Measurements from ENCODE around the gene LFNG. TPM values are rescaled to one million over a fixed set of nuclear protein-coding genes. Genes with fewer than 3 reads are reported as not detected.

LFNG gene
- total RNA-seq, 2 donors from 2014 or later = 16.0 to 47.2 TPM

- H3K36me3 ChIP-seq (ENCODE audit: control insufficient read depth, insufficient read depth, low read length) = no peaks in the 10 kb centered on the region
- TF ChIP-seq CTCF (conservative IDR thresholded peaks at IDR 0.05) = no peak
- Mint-ChIP-seq H3K4me3 (no peak overlapping the region), H3K27me3 (ENCODE audit: insufficient read depth) (peaks cover 15% of the 10 kb centered on the region), H3K27ac (no peak overlapping the region), H3K4me1 (peaks cover 40% of the 10 kb centered on the region), H3K36me3 (ENCODE audit: low read depth) (no peaks in the 10 kb centered on the region), H3K9me3 (no peaks in the 10 kb centered on the region)
- no peak overlapping the region for H3K4me3 ChIP-seq (ENCODE audit: low read length)
- no peak overlapping the region for H3K27ac ChIP-seq (ENCODE audit: low read depth, low read length)
- 91 to 92% methylated on average over 7 to 9 of the region's 9 CpGs for WGBS, 2 experiments (ENCODE audit: insufficient coverage in 1 of 2, insufficient read length in 1 of 2)
- DNase-seq = no peak
- no peaks in the 10 kb centered on the region for H3K9me3 ChIP-seq (ENCODE audit: control insufficient read depth, low read length)
- peaks cover 17% of the 10 kb centered on the region for H3K27me3 ChIP-seq (ENCODE audit: control insufficient read depth, insufficient read depth, low read length, poor library complexity, severe bottlenecking)
- H3K9ac ChIP-seq (ENCODE audit: extremely low read depth, low read length, poor library complexity, severe bottlenecking) = no peak overlapping the region
- peaks cover 15% of the 10 kb centered on the region for H3K4me1 ChIP-seq (ENCODE audit: control insufficient read depth, insufficient read depth, low read length)
Measured at GRCh38 chr7:2514473-2515423, 4.8 kb upstream of the LFNG start.

GRCh38 chr7:2515424-2516193, 4.0 kb upstream of the LFNG start:
- DNase-seq = peak; percentile 52
- H3K4me3 Mint-ChIP-seq = no peak overlapping the region
- no peaks in the 10 kb centered on the region for H3K36me3 ChIP-seq (ENCODE audit: control insufficient read depth, insufficient read depth, low read length)
- H3K9me3 ChIP-seq (ENCODE audit: control insufficient read depth, low read length) = no peaks in the 10 kb centered on the region
- H3K4me1 Mint-ChIP-seq = peaks cover 43% of the 10 kb centered on the region
- H3K27ac ChIP-seq (ENCODE audit: low read depth, low read length) = no peak overlapping the region
- peaks cover 18% of the 10 kb centered on the region for H3K27me3 Mint-ChIP-seq (ENCODE audit: insufficient read depth)
- WGBS, 2 experiments (ENCODE audit: insufficient coverage in 1 of 2, insufficient read length in 1 of 2) = 92 to 97% methylated on average over 4 to 15 of the region's 15 CpGs
- H3K27me3 ChIP-seq (ENCODE audit: control insufficient read depth, insufficient read depth, low read length, poor library complexity, severe bottlenecking) = peaks cover 23% of the 10 kb centered on the region
- H3K36me3 Mint-ChIP-seq (ENCODE audit: low read depth) = no peaks in the 10 kb centered on the region
- no peak overlapping the region for H3K4me3 ChIP-seq (ENCODE audit: low read length)
- H3K9ac ChIP-seq (ENCODE audit: extremely low read depth, low read length, poor library complexity, severe bottlenecking) = no peak overlapping the region
- no peaks in the 10 kb centered on the region for H3K9me3 Mint-ChIP-seq
- H3K27ac Mint-ChIP-seq = no peak overlapping the region
- no peak for TF ChIP-seq CTCF (conservative IDR thresholded peaks at IDR 0.05)
- peaks cover 15% of the 10 kb centered on the region for H3K4me1 ChIP-seq (ENCODE audit: control insufficient read depth, insufficient read depth, low read length)

- H3K36me3 Mint-ChIP-seq (ENCODE audit: low read depth) = no peaks in the 10 kb centered on the region
- peaks cover 46% of the 10 kb centered on the region for H3K4me1 Mint-ChIP-seq
- no peak overlapping the region for H3K9ac ChIP-seq (ENCODE audit: extremely low read depth, low read length, poor library complexity, severe bottlenecking)
- H3K4me3 ChIP-seq (ENCODE audit: low read length) = no peak overlapping the region
- peaks cover 28% of the 10 kb centered on the region for H3K27me3 ChIP-seq (ENCODE audit: control insufficient read depth, insufficient read depth, low read length, poor library complexity, severe bottlenecking)
- no peak overlapping the region for H3K4me3 Mint-ChIP-seq
- no peak overlapping the region for H3K27ac ChIP-seq (ENCODE audit: low read depth, low read length)
- H3K27ac Mint-ChIP-seq = no peak overlapping the region
- DNase-seq = peak; percentile 62
- H3K9me3 ChIP-seq (ENCODE audit: control insufficient read depth, low read length) = no peaks in the 10 kb centered on the region
- no peak for TF ChIP-seq CTCF (conservative IDR thresholded peaks at IDR 0.05)
- H3K27me3 Mint-ChIP-seq (ENCODE audit: insufficient read depth) = peaks cover 23% of the 10 kb centered on the region
- peaks cover 9% of the 10 kb centered on the region for H3K4me1 ChIP-seq (ENCODE audit: control insufficient read depth, insufficient read depth, low read length)
- no peaks in the 10 kb centered on the region for H3K9me3 Mint-ChIP-seq
- no peaks in the 10 kb centered on the region for H3K36me3 ChIP-seq (ENCODE audit: control insufficient read depth, insufficient read depth, low read length)
- WGBS, 2 experiments (ENCODE audit: insufficient coverage in 1 of 2, insufficient read length in 1 of 2) = 87 to 88% methylated on average over 3 to 8 of the region's 8 CpGs
Measured at GRCh38 chr7:2516194-2516555, 3.4 kb upstream of the LFNG start.

Measured in endodermal cell (in vitro differentiated cells).